SH-SY5Y (cell line): ENCODE data around the gene CKMT2.

Experiments
- GATA2 ChIP-seq: IDR thresholded peaks from 2 replicates; pipeline ENCODE4 v1.6.1; 2011; ENCODE audit warnings: mild to moderate bottlenecking, low read depth, low read length
- GATA3 ChIP-seq: IDR thresholded peaks from 2 replicates; pipeline ENCODE4 v1.6.1; 2011; ENCODE audit warnings: low read depth, mild to moderate bottlenecking, low read length, moderate library complexity

- no peak for TF ChIP-seq GATA3
- no peak for TF ChIP-seq GATA2
Measured at GRCh38 chr5:81313278-81313677, 80.2 kb downstream of the CKMT2 start.
